HepG2 (cell line): ENCODE measurements around the gene NPEPL1. TPM values are rescaled to one million over a fixed set of nuclear protein-coding genes. Genes with fewer than 3 reads are reported as not detected.

ENCODE experiments used
- HNRNPK ChIP-seq: fragments of 200-400 bp; formaldehyde crosslinking; IDR thresholded peaks from 2 replicates; pipeline ENCODE4 v1.6.1; 2018; ENCODE audit warnings: low read length, low read depth, moderate library complexity, mild to moderate bottlenecking; ENCODE audit not compliant: poor library complexity, severe bottlenecking
- HNRNPL ChIP-seq: fragments of 200-400 bp; formaldehyde crosslinking; IDR thresholded peaks from 2 replicates; pipeline ENCODE4 v1.6.1; 2017; ENCODE audit warnings: mild to moderate bottlenecking, low read depth, low read length
- NCOA1 ChIP-seq: sonication (generic); formaldehyde crosslinking; IDR thresholded peaks from 2 replicates; pipeline ENCODE4 v1.9.0; 2021; ENCODE audit warnings: missing genetic modification reagents
- PTBP1 ChIP-seq: fragments of 200-400 bp; formaldehyde crosslinking; IDR thresholded peaks from 2 replicates; pipeline ENCODE4 v1.6.1; 2018; ENCODE audit warnings: low read length, low read depth; ENCODE audit not compliant: poor library complexity, severe bottlenecking
- SRSF1 ChIP-seq: fragments of 200-400 bp; formaldehyde crosslinking; optimal IDR thresholded peaks from 2 replicates; pipeline ENCODE3; 2017; ENCODE audit warnings: mild to moderate bottlenecking, low read depth, low read length, moderate library complexity
- ZKSCAN8 ChIP-seq: IDR thresholded peaks from 2 replicates; pipeline ENCODE4 v1.6.1; 2016; ENCODE audit warnings: borderline replicate concordance, missing genetic modification reagents, missing compliant biosample characterization
- ZNF703 ChIP-seq: sonication (generic); formaldehyde crosslinking; IDR thresholded peaks from 2 replicates; pipeline ENCODE4 v1.5.1; 2020; ENCODE audit warnings: missing genetic modification reagents, mild to moderate bottlenecking, moderate library complexity, borderline replicate concordance
- ZNF761 ChIP-seq: sonication (generic); formaldehyde crosslinking; conservative IDR thresholded peaks from 2 replicates; pipeline ENCODE4 v1.4.0; 2020; ENCODE audit warnings: mild to moderate bottlenecking, missing genetic modification reagents
- polyA plus RNA-seq, 8 experiments: library from polyadenylated mRNA; depleted of rRNA in 3 of 8; stranded (reverse) in 7 of 8; unstranded in 1 of 8; fragments of >200 nt; fragmentation: Illumina TruSeq in 4 of 8; extraction: Trizol in 4 of 8; gene quantifications; 2 replicates each; pipeline versions ENCODE4 v1.2.1 to v1.2.3, GENCODE V29; 2011 to 2016; ENCODE audit warnings: low read depth in 4 of 8, missing spikeins in 1 of 8, mixed read lengths in 1 of 8; ENCODE audit not compliant: insufficient read depth in 1 of 8
- total RNA-seq, 5 experiments: library from RNA; depleted of rRNA; stranded (reverse); fragments of >200 nt; fragmentation: Illumina TruSeq; extraction: Trizol; gene quantifications; 2 replicates each; pipeline ENCODE4 v1.2.3, GENCODE V29; 2016; ENCODE audit warnings: low read depth in 1 of 5
- TF ChIP-seq, protein P1 (sequence below): sonication (generic); formaldehyde crosslinking; IDR thresholded peaks from 2 replicates; pipeline ENCODE4 v1.4.0; 2020; ENCODE audit warnings: missing genetic modification reagents, borderline replicate concordance
- TF ChIP-seq, protein P2 (sequence below): IDR thresholded peaks from 2 replicates; pipeline ENCODE4 v1.6.1; 2012; ENCODE audit warnings: inconsistent platforms
- TF ChIP-seq, protein P3 (sequence below): sonication (generic); formaldehyde crosslinking; IDR thresholded peaks from 2 replicates; pipeline ENCODE4 v1.4.0; 2020; ENCODE audit warnings: missing genetic modification reagents
- TF ChIP-seq, protein P4 (sequence below): sonication (generic); formaldehyde crosslinking; IDR thresholded peaks from 2 replicates; pipeline ENCODE4; 2020; ENCODE audit warnings: missing genetic modification reagents, mild to moderate bottlenecking, borderline replicate concordance
- TF ChIP-seq, protein P5 (sequence below): sonication (generic); formaldehyde crosslinking; IDR thresholded peaks from 2 replicates; pipeline ENCODE4 v1.4.0; 2020; ENCODE audit warnings: missing genetic modification reagents, borderline replicate concordance
- TF ChIP-seq, protein P6 (sequence below): sonication (generic); formaldehyde crosslinking; IDR thresholded peaks from 2 replicates; pipeline ENCODE4 v1.5.1; 2020; ENCODE audit warnings: missing genetic modification reagents, mild to moderate bottlenecking, borderline replicate concordance

Gene NPEPL1
- total and polyA plus RNA-seq, 2 of the 13 experiments (the other 11 are each of a cell fraction or from before 2014, with no cell fraction given), result 4.1 to 7.5 TPM

DNA sequence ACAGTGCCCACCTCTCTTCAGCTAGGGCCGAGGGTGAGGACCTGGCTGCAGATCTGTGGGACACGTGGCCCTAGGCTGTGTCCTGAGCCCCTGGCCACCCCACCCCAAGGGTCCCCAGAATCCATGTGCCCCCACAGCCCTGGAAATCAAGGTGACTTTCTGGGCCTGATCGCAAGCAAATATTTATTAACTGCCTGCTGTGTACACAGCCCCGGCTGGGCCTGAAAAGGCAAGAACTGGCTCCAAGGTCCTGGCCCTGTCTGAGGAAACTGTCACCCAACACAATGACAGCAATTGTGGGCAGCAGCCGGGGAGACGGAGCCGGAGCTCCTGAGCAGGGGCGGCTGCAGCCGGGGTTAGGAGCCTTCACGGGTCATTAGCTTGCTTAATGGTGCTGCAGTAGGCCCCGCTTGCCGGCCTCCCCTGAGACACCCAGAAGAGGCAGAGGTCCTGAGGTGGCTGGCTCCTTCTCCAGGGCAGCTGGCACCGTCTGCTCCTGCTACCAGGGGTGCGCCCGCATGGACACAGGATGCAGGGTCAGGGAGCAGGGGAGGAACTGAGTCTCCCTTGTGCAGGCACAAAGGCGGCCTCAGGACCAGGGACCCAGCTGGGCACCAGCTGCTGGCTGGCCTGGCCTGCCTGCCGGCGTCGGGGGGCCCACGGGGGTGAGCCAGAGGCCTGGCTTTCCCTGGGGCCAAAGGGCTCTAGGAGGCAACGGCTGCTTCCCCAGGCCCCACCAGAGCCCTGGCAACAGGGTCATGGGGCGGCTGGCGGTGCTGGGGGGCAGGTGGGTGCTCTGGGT is 24.1 kb downstream of the NPEPL1 start (continued):
- TF ChIP-seq ZNF761 (CRISPR knock-in tag) (no peak), NCOA1 (CRISPR knock-in tag) (no peak), PTBP1 (peak; percentile 69), HNRNPL (0 out of 2 replicates have a peak, but pooled peaks have one; percentile 57), HNRNPK (peak; percentile 58), SRSF1 (peak; percentile 52), ZNF703 (no peak), ZKSCAN8 (CRISPR knock-in tag) (peak; percentile 93)
- TF ChIP-seq, protein P1, sequence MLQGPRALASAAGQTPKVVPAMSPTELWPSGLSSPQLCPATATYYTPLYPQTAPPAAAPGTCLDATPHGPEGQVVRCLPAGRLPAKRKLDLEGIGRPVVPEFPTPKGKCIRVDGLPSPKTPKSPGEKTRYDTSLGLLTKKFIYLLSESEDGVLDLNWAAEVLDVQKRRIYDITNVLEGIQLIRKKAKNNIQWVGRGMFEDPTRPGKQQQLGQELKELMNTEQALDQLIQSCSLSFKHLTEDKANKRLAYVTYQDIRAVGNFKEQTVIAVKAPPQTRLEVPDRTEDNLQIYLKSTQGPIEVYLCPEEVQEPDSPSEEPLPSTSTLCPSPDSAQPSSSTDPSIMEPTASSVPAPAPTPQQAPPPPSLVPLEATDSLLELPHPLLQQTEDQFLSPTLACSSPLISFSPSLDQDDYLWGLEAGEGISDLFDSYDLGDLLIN, result no peak
- TF ChIP-seq, protein P2, sequence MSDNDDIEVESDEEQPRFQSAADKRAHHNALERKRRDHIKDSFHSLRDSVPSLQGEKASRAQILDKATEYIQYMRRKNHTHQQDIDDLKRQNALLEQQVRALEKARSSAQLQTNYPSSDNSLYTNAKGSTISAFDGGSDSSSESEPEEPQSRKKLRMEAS, result no peak
- TF ChIP-seq, protein P3, sequence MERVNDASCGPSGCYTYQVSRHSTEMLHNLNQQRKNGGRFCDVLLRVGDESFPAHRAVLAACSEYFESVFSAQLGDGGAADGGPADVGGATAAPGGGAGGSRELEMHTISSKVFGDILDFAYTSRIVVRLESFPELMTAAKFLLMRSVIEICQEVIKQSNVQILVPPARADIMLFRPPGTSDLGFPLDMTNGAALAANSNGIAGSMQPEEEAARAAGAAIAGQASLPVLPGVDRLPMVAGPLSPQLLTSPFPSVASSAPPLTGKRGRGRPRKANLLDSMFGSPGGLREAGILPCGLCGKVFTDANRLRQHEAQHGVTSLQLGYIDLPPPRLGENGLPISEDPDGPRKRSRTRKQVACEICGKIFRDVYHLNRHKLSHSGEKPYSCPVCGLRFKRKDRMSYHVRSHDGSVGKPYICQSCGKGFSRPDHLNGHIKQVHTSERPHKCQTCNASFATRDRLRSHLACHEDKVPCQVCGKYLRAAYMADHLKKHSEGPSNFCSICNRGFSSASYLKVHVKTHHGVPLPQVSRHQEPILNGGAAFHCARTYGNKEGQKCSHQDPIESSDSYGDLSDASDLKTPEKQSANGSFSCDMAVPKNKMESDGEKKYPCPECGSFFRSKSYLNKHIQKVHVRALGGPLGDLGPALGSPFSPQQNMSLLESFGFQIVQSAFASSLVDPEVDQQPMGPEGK, result peak; percentile 52; the same call in 1 of the 2 replicates
- TF ChIP-seq, protein P4, sequence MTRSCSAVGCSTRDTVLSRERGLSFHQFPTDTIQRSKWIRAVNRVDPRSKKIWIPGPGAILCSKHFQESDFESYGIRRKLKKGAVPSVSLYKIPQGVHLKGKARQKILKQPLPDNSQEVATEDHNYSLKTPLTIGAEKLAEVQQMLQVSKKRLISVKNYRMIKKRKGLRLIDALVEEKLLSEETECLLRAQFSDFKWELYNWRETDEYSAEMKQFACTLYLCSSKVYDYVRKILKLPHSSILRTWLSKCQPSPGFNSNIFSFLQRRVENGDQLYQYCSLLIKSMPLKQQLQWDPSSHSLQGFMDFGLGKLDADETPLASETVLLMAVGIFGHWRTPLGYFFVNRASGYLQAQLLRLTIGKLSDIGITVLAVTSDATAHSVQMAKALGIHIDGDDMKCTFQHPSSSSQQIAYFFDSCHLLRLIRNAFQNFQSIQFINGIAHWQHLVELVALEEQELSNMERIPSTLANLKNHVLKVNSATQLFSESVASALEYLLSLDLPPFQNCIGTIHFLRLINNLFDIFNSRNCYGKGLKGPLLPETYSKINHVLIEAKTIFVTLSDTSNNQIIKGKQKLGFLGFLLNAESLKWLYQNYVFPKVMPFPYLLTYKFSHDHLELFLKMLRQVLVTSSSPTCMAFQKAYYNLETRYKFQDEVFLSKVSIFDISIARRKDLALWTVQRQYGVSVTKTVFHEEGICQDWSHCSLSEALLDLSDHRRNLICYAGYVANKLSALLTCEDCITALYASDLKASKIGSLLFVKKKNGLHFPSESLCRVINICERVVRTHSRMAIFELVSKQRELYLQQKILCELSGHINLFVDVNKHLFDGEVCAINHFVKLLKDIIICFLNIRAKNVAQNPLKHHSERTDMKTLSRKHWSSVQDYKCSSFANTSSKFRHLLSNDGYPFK (CRISPR knock-in tag), result peak; percentile 49; the same call in 1 of the 2 replicates
- TF ChIP-seq, protein P5, sequence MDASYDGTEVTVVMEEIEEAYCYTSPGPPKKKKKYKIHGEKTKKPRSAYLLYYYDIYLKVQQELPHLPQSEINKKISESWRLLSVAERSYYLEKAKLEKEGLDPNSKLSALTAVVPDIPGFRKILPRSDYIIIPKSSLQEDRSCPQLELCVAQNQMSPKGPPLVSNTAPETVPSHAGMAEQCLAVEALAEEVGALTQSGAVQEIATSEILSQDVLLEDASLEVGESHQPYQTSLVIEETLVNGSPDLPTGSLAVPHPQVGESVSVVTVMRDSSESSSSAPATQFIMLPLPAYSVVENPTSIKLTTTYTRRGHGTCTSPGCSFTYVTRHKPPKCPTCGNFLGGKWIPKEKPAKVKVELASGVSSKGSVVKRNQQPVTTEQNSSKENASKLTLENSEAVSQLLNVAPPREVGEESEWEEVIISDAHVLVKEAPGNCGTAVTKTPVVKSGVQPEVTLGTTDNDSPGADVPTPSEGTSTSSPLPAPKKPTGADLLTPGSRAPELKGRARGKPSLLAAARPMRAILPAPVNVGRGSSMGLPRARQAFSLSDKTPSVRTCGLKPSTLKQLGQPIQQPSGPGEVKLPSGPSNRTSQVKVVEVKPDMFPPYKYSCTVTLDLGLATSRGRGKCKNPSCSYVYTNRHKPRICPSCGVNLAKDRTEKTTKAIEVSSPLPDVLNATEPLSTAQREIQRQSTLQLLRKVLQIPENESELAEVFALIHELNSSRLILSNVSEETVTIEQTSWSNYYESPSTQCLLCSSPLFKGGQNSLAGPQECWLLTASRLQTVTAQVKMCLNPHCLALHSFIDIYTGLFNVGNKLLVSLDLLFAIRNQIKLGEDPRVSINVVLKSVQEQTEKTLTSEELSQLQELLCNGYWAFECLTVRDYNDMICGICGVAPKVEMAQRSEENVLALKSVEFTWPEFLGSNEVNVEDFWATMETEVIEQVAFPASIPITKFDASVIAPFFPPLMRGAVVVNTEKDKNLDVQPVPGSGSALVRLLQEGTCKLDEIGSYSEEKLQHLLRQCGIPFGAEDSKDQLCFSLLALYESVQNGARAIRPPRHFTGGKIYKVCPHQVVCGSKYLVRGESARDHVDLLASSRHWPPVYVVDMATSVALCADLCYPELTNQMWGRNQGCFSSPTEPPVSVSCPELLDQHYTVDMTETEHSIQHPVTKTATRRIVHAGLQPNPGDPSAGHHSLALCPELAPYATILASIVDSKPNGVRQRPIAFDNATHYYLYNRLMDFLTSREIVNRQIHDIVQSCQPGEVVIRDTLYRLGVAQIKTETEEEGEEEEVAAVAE (CRISPR knock-in tag), result no peak
- TF ChIP-seq, protein P6, sequence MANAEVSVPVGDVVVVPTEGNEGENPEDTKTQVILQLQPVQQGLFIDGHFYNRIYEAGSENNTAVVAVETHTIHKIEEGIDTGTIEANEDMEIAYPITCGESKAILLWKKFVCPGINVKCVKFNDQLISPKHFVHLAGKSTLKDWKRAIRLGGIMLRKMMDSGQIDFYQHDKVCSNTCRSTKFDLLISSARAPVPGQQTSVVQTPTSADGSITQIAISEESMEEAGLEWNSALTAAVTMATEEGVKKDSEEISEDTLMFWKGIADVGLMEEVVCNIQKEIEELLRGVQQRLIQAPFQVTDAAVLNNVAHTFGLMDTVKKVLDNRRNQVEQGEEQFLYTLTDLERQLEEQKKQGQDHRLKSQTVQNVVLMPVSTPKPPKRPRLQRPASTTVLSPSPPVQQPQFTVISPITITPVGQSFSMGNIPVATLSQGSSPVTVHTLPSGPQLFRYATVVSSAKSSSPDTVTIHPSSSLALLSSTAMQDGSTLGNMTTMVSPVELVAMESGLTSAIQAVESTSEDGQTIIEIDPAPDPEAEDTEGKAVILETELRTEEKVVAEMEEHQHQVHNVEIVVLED (CRISPR knock-in tag), result 0 out of 2 replicates have a peak, but pooled peaks have one; percentile 20
